Glutamatergic neuron (in vitro differentiated cells): ENCODE measurements around the gene SMG5. TPM values are rescaled to one million over a fixed set of nuclear protein-coding genes. Genes with fewer than 3 reads are reported as not detected.
A peak's percentile ranks its signal among the peaks of the same experiment; 100 is the strongest.

ENCODE experiments used
- DNase-seq: peaks from one replicate; pipeline ENCODE4 v3.0.0; 2022
- H3K27ac Mint-ChIP-seq: one replicate; pipeline ENCODE4 v1.8.0; 2020; ENCODE audit warnings: mild to moderate bottlenecking, mixed read lengths, inconsistent platforms; ENCODE audit not compliant: unreplicated experiment
- H3K27me3 Mint-ChIP-seq: one replicate; pipeline ENCODE4 v1.8.0; 2020; ENCODE audit warnings: mild to moderate bottlenecking, moderate library complexity, mixed read lengths, inconsistent platforms; ENCODE audit not compliant: unreplicated experiment
- H3K36me3 Mint-ChIP-seq: one replicate; pipeline ENCODE4 v1.8.0; 2020; ENCODE audit warnings: mild to moderate bottlenecking, mixed read lengths, inconsistent platforms; ENCODE audit not compliant: unreplicated experiment
- H3K4me1 Mint-ChIP-seq: one replicate; pipeline ENCODE4 v1.8.0; 2020; ENCODE audit warnings: mild to moderate bottlenecking, low read depth, mixed read lengths, inconsistent platforms; ENCODE audit not compliant: unreplicated experiment
- H3K4me3 Mint-ChIP-seq: one replicate; pipeline ENCODE4 v1.8.0; 2020; ENCODE audit warnings: mild to moderate bottlenecking, mixed read lengths, inconsistent platforms; ENCODE audit not compliant: unreplicated experiment
- H3K9me3 Mint-ChIP-seq: one replicate; pipeline ENCODE4 v1.8.0; 2020; ENCODE audit warnings: mild to moderate bottlenecking, moderate library complexity, mixed read lengths, inconsistent platforms; ENCODE audit not compliant: unreplicated experiment
- total RNA-seq: library from RNA; stranded (reverse); fragmentation: NEBNext Ultra II Directional; extraction: Animal tissue kit (Norgen Biotek cat#: 25700); gene quantifications from one replicate; pipeline ENCODE4 v1.2.1, GENCODE V29; 2021; ENCODE audit not compliant: unreplicated experiment
- TF ChIP-seq, protein P1 (sequence below): fragments of 200-600 bp; sonication (generic); IDR thresholded peaks from one replicate; pipeline ENCODE4 v1.5.0; 2021; ENCODE audit not compliant: partially characterized antibody, unreplicated experiment

SMG5 gene
- total RNA-seq, 1 donor from 2014 or later = 86.6 TPM

DNA sequence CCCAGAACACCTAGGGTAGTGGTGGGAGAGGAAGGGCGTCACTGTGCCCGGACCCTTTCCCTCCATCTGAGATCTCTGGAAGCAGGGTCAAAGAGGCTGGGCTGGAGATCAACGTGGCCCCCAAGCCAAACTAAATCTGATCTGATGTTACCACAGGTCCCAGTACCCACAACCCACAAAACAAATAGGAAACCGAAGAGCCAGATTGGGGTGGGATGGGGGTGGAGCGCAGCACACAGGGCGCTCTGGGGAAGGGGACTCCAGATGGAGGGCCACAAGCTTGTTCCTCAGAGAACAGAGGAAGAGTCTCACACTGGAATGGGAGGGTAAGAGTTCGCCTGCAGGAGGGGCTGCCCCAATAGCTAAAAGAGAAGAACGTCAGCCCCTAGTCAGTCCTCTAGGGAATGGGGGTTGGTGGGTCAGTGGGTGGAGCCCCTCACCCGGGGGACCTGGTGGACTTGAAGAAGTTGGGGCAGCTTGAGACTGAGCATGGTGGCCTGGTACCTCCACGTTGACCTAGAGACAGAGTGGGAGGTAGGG lies 36.3 kb downstream of the SMG5 start:
- no peaks in the 10 kb centered on the region for H3K36me3 Mint-ChIP-seq
- peaks cover 15% of the 10 kb centered on the region for H3K27me3 Mint-ChIP-seq
- DNase-seq = no peak
- H3K4me1 Mint-ChIP-seq = peaks cover 12% of the 10 kb centered on the region
- no peak overlapping the region for H3K4me3 Mint-ChIP-seq
- TF ChIP-seq, protein P1, sequence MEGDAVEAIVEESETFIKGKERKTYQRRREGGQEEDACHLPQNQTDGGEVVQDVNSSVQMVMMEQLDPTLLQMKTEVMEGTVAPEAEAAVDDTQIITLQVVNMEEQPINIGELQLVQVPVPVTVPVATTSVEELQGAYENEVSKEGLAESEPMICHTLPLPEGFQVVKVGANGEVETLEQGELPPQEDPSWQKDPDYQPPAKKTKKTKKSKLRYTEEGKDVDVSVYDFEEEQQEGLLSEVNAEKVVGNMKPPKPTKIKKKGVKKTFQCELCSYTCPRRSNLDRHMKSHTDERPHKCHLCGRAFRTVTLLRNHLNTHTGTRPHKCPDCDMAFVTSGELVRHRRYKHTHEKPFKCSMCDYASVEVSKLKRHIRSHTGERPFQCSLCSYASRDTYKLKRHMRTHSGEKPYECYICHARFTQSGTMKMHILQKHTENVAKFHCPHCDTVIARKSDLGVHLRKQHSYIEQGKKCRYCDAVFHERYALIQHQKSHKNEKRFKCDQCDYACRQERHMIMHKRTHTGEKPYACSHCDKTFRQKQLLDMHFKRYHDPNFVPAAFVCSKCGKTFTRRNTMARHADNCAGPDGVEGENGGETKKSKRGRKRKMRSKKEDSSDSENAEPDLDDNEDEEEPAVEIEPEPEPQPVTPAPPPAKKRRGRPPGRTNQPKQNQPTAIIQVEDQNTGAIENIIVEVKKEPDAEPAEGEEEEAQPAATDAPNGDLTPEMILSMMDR = no peak
- no peak overlapping the region for H3K27ac Mint-ChIP-seq
- H3K9me3 Mint-ChIP-seq = peaks cover 3% of the 10 kb centered on the region

DNA sequence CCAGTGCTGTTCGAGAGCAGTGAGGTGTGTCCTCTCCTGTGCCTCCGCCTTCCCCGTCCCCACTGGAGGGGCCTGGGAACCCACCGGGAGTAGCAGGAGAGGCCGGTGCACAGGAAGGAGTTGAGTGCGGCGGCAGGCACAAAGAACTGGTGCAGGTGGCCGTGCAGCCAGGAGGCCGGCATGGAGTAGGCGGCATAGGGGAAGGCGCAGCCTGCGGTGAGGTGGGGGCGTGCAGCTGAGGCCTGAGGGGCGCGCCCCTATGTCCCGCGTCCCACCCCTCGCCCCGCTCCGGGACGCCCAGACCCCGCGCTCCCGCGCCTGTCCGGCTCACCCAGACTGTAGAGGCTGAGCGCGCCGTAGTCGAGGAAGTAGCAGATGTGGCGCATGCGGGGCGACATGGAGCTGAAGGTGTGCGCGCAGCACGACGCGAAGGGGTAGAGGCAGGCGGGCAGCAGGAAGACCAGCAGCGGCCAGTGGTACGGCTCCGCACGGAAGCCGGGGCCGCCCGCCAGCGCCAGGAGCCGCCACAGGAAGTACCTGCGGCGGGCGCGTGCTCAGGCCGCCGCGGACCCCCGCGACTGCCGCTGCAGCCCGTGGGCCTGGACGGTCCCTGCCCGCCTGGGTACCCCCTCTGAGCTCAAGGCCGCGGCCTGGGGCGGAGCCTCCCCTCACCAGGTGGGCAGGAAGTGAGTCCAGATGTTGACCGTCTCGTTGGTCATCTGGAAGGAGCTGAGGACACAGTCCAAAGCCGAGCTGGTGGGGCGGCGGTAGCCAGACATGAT lies 37.0 kb downstream of the SMG5 start:
- peak overlapping the region; percentile 0 for H3K27ac Mint-ChIP-seq
- peaks cover 1% of the 10 kb centered on the region for H3K9me3 Mint-ChIP-seq
- peaks cover 15% of the 10 kb centered on the region for H3K27me3 Mint-ChIP-seq
- TF ChIP-seq, protein P1 = no peak
- peaks cover 9% of the 10 kb centered on the region for H3K4me1 Mint-ChIP-seq
- DNase-seq = peak; percentile 47
- peak overlapping the region; percentile 70 for H3K4me3 Mint-ChIP-seq
- H3K36me3 Mint-ChIP-seq = no peaks in the 10 kb centered on the region

DNA sequence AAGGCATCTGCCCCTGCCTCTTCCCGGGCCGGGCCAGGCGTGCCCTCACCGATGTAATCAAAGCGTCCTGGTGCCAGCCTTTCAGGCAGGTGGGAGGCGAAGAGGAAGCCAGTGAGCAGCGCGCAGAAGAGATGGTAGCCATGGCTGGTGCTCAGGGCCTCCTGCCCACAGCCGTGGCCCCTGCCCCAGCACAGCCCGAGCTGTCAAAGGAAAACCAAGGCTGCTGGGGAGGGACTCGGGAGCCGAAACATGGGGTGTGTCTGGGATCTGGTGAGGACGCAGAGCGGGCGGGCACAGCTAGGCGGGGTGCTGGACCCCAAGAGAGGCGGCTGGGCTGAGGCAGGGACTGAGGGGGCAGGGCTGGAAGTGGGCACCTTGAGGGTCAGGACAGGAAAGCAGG lies 37.9 kb downstream of the SMG5 start:
- peaks cover 20% of the 10 kb centered on the region for H3K27me3 Mint-ChIP-seq
- H3K4me3 Mint-ChIP-seq = peak overlapping the region; percentile 3
- no peak for DNase-seq
- H3K9me3 Mint-ChIP-seq = no peaks in the 10 kb centered on the region
- no peak overlapping the region for H3K27ac Mint-ChIP-seq
- TF ChIP-seq, protein P1 = no peak
- H3K4me1 Mint-ChIP-seq = peaks cover 4% of the 10 kb centered on the region
- H3K36me3 Mint-ChIP-seq = no peaks in the 10 kb centered on the region

DNA sequence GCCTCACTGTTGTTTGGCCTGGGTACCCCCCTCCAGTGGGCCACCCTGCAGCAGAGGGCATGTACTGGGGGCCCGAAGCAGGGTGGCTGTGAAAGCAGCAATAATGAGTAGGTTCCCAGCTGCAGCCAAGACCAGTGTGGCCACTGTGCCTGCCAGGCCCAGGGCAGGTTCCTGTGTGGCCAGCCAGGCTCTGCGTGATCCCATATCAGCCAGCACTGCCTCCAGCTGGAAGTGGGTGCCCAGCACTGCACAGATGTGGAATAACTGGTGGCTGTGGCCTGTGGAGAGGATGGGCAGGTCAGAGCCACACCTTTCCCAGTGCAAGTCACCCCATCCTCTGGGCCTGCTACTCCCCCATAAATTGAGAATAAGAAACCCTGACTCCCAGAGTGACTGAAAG lies 38.5 kb downstream of the SMG5 start:
- H3K4me1 Mint-ChIP-seq = peaks cover 4% of the 10 kb centered on the region
- TF ChIP-seq, protein P1 = no peak
- H3K9me3 Mint-ChIP-seq = no peaks in the 10 kb centered on the region
- DNase-seq = no peak
- H3K4me3 Mint-ChIP-seq = no peak overlapping the region
- no peak overlapping the region for H3K27ac Mint-ChIP-seq
- peaks cover 20% of the 10 kb centered on the region for H3K27me3 Mint-ChIP-seq
- no peaks in the 10 kb centered on the region for H3K36me3 Mint-ChIP-seq

DNA sequence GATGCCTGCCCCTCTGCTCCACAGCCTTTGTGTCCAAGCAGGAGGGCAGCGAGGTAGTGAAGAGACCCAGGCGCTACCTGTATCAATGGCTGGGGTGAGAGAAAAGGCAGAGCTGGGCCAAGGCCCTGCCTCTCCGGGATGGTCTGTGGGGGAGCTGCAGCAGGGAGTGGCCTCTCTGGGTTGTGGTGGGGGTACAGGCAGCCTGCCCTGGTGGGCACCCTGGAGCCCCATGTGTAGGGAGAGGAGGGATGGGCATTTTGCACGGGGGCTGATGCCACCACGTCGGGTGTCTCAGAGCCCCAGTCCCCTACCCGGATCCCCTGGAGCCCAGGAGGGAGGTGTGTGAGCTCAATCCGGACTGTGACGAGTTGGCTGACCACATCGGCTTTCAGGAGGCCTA lies 39.9 kb downstream of the SMG5 start:
- Mint-ChIP-seq H3K4me1 (peaks cover 3% of the 10 kb centered on the region), H3K27ac (no peak overlapping the region), H3K9me3 (no peaks in the 10 kb centered on the region), H3K27me3 (peaks cover 20% of the 10 kb centered on the region), H3K36me3 (no peaks in the 10 kb centered on the region), H3K4me3 (no peak overlapping the region)
- DNase-seq = no peak
- TF ChIP-seq, protein P1 = no peak
